ENCODE results near the gene CACNA1C. TPM values are rescaled to one million over a fixed set of nuclear protein-coding genes. Genes with fewer than 3 reads are reported as not detected.

The CACNA1C gene
- total and polyA plus RNA-seq, 10 of the 15 experiments (the other 5 are each of a cell fraction or from before 2014, with no cell fraction given): under 0.01 to 0.15 (median 0.09) TPM; not detected in 5

GRCh38 chr12:2191534-2192153, 138.9 kb downstream of the CACNA1C start:
- FAIRE-seq (no peak), ATAC-seq (no peak)
- no peaks in the 10 kb centered on the region for H3K9me3 ChIP-seq (replicated peaks; ENCODE audit: control insufficient read depth, insufficient read depth, low read length)

More at GRCh38 chr12:2191534-2192153, 138.9 kb downstream of the CACNA1C start:
- no peak for DNase-seq (ENCODE audit: low read depth, low spot score)
- ChIA-PET CTCF (no interaction called here), SMC1A (ENCODE audit: uncharacterized antibody, unreplicated experiment) (no interaction called here), RAD21 (ENCODE audit: unreplicated experiment) (no interaction called here), POLR2A (no interaction called here)
- H2AFZ ChIP-seq (ENCODE audit: control insufficient read depth, low read depth, low read length): no peak overlapping the region
- no peaks in the 10 kb centered on the region for H3K36me3 ChIP-seq (ENCODE audit: control insufficient read depth in 2 of 2, insufficient read depth in 2 of 2, low read length in 1 of 2)
- no peak overlapping the region for H3K9ac ChIP-seq (ENCODE audit: control insufficient read depth, insufficient read depth, low read length)
- no peak for TF ChIP-seq PKNOX1 (IDR thresholded peaks at IDR 0.05)
- TF ChIP-seq ZBTB11 (CRISPR knock-in tag; IDR thresholded peaks at IDR 0.05): no peak
- TF ChIP-seq NR2F1 (conservative IDR thresholded peaks at IDR 0.05): no peak
- TF ChIP-seq HDGF (IDR thresholded peaks at IDR 0.05): no peak
- TF ChIP-seq ZNF687 (IDR thresholded peaks at IDR 0.05): no peak
- no peak for TF ChIP-seq ZNF622 (IDR thresholded peaks at IDR 0.05)
- TF ChIP-seq PBX3 (IDR thresholded peaks at IDR 0.05; ENCODE audit: insufficient replicate concordance, low read depth, low read length): peak; percentile 22
- TF ChIP-seq EGR1 (IDR thresholded peaks at IDR 0.05; ENCODE audit: borderline replicate concordance in 1 of 2, low read depth in 2 of 2, low read length in 2 of 2): no peak
- TF ChIP-seq BCL3 (IDR thresholded peaks at IDR 0.05; ENCODE audit: borderline replicate concordance, insufficient read depth, low read depth, low read length, poor library complexity, severe bottlenecking): peak; percentile 87
- no peak for TF ChIP-seq CBX3 (IDR thresholded peaks at IDR 0.05; ENCODE audit: borderline replicate concordance, low read depth)
- no peak for TF ChIP-seq CHD2 (IDR thresholded peaks at IDR 0.05; ENCODE audit: borderline replicate concordance, low read depth, low read length)
- H3K4me1 ChIP-seq (ENCODE audit: control insufficient read depth, insufficient read depth, low read length): no peaks in the 10 kb centered on the region
- no peaks in the 10 kb centered on the region for H4K20me1 ChIP-seq (ENCODE audit: control insufficient read depth, insufficient read depth)
- 0 out of 4 replicates have a peak, but pooled peaks cover 0 to 3% of the 10 kb centered on the region in 2 experiments for H3K27me3 ChIP-seq (replicated peaks in 1 of 2; ENCODE audit: control insufficient read depth in 2 of 2, insufficient read depth in 2 of 2, low read length in 1 of 2)
- H3K27ac ChIP-seq (ENCODE audit: control insufficient read depth, insufficient read depth): no peak overlapping the region
- in situ Hi-C loops (cut with MboI) (no loop called here), intact Hi-C loops (cut with micrococcal nuclease; ENCODE audit: unreplicated experiment) (no loop called here)
- no peak overlapping the region for H3K4me2 ChIP-seq (ENCODE audit: control insufficient read depth, insufficient read depth)
- 68% methylated on average over 19 of the region's 19 CpGs for WGBS (ENCODE audit: insufficient coverage, insufficient replicate concordance, low lambda C conversion rate, missing lambda C conversion rate)
- H3K4me3 ChIP-seq: no peak overlapping the region
- no TSS peak for BruUV-seq (replicated peaks)
- no peaks in the 10 kb centered on the region for H3K79me2 ChIP-seq (ENCODE audit: control insufficient read depth, insufficient read depth, low read length)

Data from GM12878 (cell line).